Measurements from ENCODE around the gene RPE65.
"Not testable (repeated sequence)": the region's sequence is repeated elsewhere in the genome, so short reads cannot be mapped to it uniquely, and the experiment has no call there.

Gene RPE65

DNA sequence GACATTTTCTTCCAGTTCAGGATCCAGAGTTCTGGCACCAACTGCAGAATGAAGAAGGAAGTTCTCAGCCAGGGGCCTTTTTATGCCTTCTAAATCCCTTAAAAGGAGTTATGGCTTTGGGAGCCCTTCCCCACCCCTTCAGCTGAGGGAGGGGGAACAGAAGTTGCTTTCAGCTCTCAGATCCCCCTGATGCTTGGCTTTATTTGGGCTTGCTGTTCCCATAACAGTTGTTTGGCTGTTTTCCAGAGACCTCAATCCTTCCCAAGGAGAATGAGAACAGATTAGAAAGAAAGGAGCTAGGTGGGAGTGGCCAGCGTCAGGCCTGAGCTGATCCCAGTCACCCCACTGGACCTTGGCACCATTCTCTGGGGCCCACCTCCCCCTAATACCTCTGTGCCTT, at the start of gene RPE65:
Gene RPE65, minus strand, starts transcription at position 54 of the 400 bp plus-strand sequence. Its CDS starts 49 bp downstream, at position 5.
- H3K4me3 ChIP-seq (ENCODE audit: low read depth, low read length) = no peak within 1 kb of the TSS

DNA sequence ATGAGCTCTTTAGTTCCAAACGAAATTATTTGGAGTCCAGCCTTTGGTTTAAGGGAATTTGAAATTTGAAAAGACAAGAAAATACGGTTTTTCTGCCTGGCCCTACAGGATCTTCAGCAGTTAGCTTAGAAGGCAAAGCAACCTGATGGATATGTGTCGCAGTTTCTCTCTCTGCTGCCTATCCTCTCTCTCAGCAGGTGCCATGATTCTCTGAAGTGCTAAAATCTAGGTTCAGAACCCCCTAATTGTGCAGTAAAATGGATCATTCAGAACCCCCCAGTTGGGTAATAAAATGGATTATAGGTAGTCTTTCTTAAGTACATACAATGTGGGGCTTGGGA, 47.6 kb upstream of the RPE65 start:
- peak overlapping the region; percentile 17 for H3K4me3 ChIP-seq (ENCODE audit: low read depth, low read length)

DNA sequence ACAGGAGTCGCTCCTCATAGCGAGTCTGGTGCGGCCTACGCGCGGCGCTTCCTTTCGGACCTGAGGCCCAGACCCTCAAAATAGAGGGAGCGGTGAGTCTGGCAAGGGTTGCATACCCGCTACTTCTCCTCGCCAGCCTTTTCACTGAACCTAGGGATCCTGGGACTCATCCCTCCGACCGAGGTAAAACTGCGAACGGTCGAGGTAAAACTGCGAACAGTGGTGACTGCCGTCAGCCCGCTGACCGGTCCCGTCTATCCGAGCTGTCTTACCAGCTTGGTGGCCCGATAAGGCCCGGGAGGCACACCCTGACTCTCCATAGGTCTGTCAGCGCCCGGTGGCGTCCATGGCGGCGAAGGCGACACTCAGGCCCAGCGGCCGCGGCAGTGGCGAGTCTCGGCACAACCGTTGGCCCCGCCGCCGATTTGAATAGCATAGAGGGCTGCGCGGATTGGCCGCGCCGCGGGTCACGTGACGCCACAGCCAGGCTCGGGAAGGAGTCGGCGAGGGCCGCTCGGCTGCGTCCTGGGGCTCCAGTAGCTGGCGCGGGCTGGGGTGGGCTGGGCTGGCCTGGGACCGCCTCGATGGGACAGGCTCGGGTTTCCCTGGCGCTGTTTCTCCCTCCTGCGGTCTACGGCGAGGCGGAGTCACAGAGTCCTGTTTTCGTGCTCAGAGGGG, 47.1 kb upstream of the RPE65 start, which contains the start of gene DEPDC1:
Gene DEPDC1, minus strand, starts transcription at position 403 of the 678 bp plus-strand sequence. Its CDS starts 83 bp downstream, at position 320.
- H3K4me3 ChIP-seq (ENCODE audit: low read depth, low read length) = peak within 1 kb of the TSS; percentile 92

DNA sequence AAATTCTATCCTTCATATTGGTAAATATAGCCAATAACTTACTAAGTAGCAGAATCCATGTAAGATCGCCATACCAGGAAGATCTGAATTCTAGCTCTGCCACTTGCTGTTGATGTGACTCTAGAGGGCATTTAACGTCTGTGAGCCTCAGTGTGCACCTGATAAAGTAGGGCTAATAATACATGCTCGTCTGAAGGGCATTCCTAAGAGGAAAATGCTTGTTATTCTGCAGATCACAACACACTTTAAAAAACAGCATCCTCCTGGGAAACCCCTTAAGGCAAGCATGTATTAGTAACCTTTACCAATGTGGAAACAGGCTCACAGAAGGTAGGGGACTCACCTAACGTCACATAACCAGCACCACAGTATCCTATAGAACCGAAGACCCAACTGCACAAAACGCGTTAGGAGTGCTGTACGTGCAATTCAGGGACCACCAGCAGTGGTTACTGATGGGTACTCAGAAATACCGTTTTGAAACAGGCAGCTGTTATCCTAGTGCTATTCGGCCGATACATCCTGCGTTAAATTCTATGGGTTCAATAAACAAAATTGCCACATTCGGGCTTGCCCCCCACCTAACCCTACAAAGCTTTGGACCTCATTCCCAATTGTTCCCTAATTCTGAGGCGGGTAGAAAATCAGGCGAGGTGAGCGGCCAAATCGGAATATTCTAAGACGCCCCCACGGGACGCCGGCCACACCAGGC, 46.4 kb upstream of the RPE65 start:
- H3K4me3 ChIP-seq (ENCODE audit: low read depth, low read length) = peak overlapping the region; percentile 92

DNA sequence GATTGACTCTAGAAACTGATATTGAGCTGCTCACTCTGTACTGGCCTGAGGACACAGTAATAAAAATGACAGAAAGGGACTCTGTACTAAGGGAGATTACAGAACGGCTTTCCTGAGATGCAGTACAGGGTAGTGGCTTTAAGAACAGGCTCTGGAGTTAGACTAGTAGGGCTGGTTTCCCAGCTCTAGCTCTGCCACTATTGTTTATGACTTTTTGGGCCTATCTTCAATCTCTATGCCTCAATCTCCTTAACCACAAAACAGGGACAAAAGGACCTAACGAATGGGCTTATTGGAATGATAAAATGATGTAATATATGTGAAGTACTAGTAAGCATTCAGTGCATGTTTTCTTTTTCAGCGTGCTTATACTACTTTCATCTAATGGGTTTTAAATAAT, 45.8 kb upstream of the RPE65 start:
- no peak overlapping the region for H3K4me3 ChIP-seq (ENCODE audit: low read depth, low read length)

DNA sequence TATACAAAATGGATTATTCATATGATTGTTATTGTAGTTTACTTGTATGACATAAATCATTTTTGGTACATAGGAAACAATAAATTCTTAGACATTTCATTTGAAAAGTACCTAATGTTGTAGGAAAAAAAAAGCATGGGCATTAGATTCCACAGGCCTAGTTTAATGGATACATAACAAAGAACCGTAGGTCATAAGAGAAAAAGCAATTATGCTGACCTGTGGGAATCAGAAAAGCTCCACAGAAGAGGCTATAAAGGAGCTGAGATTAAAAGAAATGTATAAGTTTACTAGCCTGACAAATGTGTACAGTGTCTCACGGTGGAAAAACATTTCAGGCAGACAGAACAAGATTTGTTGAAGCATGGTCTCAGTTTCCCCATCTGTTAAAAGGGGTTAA, 43.4 kb upstream of the RPE65 start:
- no peak overlapping the region for H3K4me3 ChIP-seq (ENCODE audit: low read depth, low read length)

DNA sequence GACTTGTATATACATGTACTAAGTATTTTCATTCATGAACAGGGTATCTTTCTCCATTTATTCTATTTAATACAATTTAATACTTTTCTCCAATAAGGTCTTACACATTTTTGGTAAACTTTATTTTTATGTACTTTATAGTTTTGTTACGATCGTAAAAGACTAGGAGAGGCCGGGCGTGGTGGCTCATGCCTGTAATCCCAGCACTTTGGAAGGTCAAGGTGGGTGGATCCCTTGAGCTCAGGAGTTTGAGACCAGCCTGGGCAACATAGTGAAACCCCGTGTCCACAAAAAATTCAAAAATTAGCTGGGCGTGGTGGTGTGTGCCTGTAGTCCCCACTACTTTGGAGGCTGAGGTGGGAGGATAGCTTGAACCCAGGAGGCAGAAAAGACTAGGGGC, 42.5 kb upstream of the RPE65 start:
- not testable (repeated sequence) for H3K4me3 ChIP-seq (ENCODE audit: low read depth, low read length)

DNA sequence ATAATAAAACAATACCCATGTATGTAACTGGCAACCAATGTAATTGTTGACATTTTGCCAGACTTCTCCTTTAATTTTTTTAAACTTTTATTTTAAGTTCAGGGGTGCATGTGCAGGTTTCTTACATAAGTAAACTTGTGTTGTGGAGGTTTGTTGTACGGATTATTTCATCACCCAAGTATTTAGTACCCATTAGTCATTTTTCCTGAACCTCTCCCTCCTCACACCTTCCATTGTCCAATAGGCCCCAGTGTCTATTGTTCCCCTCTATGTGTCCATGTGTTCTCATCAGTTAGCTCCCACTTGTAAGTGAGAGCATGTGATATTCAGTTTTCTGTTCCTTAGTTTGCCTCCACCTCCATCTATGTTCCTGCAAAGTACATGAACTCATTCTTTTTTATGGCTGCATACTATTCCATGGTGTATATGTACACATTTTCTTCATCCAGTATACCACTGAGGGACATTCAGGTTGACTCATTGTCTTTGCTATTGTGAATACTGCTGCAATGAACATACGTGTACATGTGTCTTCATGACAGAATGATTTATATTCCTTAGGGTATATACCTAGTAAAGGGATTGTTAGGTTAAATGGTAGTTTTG, 40.4 kb upstream of the RPE65 start:
- no peak overlapping the region for H3K4me3 ChIP-seq (ENCODE audit: low read depth, low read length)

DNA sequence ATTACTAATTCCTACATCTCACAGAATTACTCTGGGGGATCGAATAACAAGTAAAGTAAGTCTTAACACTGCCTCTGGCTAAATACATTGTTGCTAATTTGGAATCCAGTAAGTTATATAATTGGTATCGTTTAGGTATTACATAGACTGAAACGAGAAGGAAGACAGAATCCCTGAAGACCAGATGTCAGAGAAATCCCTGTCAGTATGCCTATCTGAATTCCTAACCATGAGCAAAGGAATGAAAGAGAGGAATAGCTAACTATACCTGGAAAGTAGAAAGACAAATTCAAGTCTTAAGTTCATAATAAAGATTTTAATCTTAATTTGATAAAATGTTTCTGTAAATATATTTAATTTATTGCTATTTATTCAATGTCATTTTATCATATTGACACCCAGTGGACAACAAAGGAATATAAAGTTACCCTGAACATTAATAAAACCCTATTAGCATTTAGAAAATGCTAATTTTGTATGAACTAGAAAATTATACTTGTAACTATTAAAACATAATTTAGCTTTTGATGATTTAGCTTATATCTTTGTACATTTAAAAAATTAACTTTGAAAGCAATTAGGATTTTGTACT, 35.8 kb upstream of the RPE65 start:
- no peak overlapping the region for H3K4me3 ChIP-seq (ENCODE audit: low read depth, low read length)

DNA sequence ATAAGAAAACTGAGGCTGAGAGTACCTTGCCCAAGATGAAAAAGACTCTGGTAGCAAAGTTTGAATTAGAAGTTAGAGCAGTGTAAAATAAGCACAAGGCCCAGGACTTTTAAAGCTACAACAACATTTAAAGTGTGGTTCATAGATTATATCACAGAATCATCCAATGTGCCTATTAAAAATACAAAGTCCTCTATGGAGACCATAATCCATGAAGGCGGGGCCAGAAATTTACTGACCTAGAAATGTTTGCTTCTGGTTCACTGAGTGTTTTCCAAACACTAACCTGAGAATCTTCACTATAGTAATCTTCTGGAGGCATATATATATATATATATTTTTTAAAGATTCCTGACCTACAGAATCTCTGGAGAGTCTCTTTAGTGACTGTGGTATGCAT, 34.9 kb upstream of the RPE65 start:
- no peak overlapping the region for H3K4me3 ChIP-seq (ENCODE audit: low read depth, low read length)

DNA sequence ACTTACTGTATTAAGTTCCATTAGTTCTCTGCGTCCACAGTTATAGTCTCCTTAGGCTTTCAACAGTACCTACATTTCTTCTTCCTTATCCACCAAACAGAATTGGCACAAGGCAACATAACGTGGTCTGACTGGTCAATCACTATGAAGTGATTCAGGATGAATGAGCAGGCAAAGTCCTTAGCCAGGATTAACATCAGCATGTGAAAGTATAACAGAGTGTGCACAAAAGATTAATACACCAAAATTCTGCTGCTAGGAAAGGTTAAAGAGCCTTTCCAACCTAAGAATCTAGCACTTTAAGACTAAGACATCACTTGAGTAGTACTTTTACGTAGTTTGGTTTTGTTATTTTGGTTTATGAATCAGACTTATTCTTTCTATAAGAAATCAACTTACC, 31.3 kb upstream of the RPE65 start:
- H3K4me3 ChIP-seq (ENCODE audit: low read depth, low read length) = no peak overlapping the region

DNA sequence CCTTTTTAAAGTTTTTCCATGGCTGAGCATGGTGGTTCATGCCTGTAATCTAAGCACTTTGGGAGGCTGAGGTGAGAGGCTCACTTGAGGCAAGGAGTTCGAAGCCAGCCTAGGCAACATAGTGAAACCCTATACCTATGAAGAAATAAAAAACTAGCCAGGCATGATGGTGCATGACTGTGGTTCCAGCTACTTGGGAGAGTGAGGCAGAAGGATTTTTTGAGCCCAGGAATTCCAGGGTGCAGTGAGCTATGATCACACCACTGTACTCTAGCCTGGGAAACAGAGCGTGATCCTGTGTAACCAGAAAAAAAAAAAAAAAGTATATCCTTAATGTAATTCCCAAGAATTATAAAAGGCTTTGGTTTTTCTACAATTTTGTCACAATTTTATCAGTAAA, 29.7 kb upstream of the RPE65 start:
- H3K4me3 ChIP-seq (ENCODE audit: low read depth, low read length) = no peak overlapping the region

DNA sequence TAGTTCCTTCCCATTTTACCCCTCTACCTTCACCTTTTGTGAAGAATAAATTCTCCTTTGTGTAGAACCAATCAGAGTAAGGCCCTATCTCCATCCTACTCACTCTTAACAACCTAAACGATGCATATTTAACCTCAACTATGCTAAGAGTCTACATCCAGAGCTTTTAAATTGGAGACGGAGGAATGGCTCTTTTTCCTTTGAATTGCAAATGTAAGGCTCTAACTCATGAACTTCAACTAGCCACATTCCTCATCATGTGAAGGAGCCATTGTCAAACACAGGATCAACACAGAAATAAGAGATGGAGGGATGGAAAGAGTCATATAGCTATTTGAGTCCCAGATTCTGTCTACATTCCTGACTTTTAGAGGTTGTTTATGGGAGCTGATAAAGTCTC, 28.9 kb upstream of the RPE65 start:
- no peak overlapping the region for H3K4me3 ChIP-seq (ENCODE audit: low read depth, low read length)

DNA sequence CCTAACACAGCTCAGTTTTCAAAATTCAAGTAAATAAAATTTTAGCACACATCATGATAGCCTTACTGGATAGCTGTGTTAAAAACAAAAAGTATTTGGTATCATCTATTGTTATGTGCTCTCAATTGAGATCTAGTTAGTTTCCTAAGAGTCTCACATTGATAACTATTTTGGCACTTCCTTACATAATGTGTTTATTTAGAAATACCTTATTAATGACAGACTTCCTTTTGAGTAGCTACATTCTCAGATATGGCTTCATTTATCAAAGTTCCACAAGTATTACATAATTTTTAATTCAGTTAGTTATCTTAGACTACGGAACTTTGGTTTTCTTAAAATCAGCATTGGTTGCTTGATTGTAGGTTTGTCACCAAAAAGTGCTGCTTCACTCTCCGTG, 26.9 kb upstream of the RPE65 start:
- H3K4me3 ChIP-seq (ENCODE audit: low read depth, low read length) = not testable (repeated sequence)

DNA sequence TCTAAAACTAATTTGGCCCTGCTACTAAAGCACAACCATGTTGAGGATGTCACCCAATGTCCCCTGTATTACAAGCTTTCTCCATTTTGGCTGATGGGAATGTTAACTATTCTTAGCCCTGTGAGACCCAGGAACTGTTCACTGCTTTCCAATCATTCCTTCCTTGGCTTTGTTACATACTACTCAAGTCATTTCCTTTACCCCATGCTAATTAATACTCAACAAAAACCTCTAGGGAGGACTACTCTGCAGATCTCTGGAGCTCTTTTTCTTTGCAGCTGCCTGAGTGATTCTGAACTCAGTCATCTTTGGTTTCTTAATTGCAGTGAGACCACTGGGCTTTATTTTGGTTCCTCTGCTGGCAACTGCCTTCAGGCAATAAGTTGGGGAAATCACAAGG, 23.3 kb upstream of the RPE65 start:
- no peak overlapping the region for H3K4me3 ChIP-seq (ENCODE audit: low read depth, low read length)

DNA sequence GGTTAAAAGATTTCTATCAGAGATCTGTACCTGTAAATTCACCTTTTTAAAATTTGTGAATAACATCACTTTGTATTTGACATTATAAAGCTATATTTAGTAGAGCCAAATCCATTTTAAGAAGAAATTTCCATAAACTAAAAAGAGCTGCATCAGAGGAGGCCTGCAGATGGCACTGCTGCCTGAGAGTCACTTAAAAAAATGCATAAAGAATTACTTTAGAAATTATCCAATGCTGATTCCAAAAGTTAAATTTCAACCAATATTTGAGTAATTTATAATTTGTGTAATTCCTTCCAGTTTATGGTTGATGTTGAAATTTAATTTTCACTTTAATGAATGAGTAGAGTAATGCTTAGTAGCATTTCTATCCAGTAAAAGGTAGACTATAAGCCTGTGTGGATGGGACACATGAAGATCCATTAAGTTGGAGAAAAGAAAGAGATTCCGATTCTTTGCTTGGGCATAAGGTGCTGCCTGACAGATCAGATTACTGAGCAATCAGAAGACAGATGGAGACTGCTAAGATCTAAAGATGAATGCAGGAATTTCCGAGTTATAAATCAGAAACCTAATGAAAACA, 20.7 kb upstream of the RPE65 start:
- H3K4me3 ChIP-seq (ENCODE audit: low read depth, low read length) = no peak overlapping the region

DNA sequence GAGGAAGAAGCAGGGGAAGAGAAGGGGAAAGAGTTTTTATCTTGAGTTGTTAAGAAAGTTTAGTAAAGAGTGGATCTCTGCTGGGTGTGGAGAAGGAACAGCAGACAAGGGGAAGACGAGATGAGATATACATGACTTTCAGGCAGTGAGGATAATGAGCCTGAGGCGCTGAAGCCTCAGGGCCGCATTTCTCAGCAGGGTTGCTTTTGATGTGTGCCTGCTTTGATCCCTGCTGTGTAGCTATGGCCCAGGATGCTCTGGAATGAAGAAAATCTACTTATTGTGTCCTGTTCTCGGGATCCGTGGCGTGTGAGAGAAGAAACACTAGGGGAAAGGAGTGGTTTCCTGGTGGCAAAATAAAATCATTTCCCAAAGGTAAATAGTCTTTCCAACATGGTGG, 15.1 kb upstream of the RPE65 start:
- H3K4me3 ChIP-seq (ENCODE audit: low read depth, low read length) = no peak overlapping the region

DNA sequence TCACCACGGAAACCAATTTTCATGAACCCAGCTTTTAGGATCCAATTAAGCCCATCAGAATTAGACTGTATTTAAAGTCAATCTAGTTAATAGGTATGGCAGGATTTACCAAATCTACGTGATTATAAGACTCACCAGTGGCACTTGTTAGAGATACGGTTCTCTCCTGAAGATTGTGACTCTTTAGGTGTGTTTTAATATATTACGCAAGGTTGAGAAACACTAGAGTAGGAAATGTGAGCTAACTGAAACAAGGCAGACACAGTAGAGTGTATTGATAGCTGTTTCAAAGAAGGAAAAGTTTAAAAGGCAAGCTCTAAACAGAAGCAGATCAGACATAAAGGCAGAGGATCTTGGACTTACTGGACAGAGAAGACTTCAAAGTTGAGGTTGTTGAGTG, 11.2 kb upstream of the RPE65 start:
- no peak overlapping the region for H3K4me3 ChIP-seq (ENCODE audit: low read depth, low read length)

DNA sequence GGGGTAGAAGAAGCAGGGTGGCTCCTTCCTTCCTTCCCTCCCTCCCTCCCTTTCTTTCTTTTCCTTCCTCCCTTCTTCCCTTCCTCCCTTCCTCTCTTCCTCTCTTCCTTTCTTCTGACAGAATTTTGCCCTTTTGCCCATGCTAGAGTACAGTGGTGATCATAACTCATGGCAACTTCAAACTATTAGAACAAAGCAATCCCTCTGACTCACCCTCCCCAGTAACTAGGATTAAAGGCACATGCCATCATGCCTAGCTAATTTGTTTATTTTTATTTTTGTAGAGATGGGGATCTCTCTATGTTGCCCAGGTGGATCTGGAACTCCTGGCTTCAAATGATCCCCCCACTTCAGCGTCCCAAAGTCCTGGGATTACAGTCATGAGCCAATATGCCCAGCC, 10.0 kb upstream of the RPE65 start:
- no peak overlapping the region for H3K4me3 ChIP-seq (ENCODE audit: low read depth, low read length)

DNA sequence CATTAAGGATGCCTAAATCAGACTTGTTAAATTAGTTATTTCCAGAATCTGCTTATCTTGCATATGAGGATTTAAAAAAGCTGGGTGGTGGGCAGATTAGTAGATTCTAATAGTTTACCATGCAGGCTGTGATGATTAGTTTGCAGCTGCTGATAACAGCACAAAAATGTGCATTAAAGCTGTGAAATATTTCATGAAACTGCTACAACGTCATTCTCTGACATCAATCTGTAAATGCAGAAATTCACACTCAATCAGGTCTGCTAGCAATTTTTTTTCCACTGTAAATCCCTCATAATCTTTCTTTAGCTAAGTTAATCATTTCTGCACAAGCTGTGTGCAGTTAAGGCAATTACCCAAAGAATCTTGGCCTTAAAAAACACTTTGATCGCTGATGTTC, 9.3 kb upstream of the RPE65 start:
- no peak overlapping the region for H3K4me3 ChIP-seq (ENCODE audit: low read depth, low read length)

DNA sequence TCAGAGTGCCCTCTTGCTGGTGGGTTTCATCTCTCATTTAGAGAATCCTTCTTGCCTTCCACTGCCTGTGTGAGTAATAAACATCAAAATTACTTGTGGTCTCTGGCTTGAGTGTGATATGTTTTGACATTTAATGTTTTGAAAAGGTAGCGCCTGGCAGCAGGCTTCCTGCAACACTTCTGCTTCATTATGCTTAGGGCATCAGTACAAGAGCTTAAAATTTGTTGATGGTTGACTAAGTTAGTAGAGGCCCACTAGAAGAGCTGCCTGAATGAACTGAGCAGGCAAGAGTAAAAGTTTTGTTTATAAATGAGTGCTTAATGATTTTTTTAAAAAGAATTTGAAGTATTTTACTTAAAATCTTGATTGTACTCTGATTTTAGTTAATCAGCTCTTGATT, 6.4 kb upstream of the RPE65 start:
- H3K4me3 ChIP-seq (ENCODE audit: low read depth, low read length) = no peak overlapping the region

DNA sequence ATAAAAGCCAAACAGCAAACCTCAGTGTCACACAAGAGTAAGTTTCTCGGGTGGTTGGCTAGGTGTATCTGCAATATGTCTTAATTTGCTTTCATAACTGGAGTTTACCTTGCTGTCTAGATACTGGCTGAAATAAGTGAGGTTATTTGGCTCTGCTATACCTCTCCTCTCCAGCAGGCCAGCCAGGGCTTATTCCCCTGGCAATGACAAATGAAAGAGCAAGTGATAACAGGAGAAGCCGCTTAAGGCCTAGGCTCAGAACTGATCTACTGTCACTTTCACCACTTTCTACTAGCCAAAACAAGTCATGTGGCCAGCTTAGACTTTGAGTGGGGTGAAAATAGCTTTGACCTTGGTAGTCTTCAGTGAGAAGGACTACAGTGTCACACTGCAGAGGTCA, 4.8 kb upstream of the RPE65 start:
- H3K4me3 ChIP-seq (ENCODE audit: low read depth, low read length) = no peak overlapping the region

Measured in iPS-11a (cell line).